Left forelimb (tissue), 1 donor: ENCODE measurements around the gene MARCHF10.

ENCODE experiments used
- DNase-seq: peaks from one replicate; pipeline ENCODE4 v3.0.0-alpha.2; 2018; ENCODE audit warnings: low spot score

MARCHF10 gene

DNA sequence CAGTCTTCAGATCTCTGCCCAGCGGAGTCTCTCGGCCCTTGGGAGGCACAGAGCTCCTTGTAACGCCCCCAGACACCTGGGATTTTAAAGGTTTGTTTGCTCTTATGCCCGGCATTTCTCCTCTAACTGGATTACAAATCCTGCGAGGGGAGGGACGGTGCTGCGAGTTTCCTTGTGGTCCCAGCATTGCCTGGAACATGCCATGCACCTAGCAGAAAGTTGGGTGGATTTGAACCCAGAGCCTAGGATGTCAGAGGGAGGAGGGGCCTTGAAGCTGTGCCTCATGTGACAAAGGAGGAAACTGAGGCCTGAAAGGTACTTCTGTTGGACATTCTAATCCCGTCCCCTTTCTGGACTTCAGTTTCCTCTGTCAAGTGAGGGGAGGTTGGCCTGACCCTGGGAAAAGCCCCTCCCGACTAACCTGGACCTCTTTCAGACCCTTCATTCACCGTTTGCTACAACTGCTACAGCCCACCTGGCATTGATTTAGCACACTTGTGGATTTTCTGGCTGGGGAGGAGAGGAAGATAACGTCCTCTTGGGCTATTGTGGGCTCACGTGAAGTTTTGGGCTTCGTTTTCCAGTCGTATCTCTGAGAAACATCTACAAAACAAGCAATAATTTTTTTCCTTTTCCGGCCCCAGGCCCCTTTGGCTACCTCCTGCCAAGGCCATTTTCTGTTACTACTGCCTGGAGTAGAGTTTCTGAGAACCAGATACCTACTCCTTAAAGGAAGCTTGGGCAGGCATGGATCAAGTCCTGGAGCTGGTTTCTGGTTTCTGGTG lies 149.8 kb downstream of the MARCHF10 start:
- no peak for DNase-seq

DNA sequence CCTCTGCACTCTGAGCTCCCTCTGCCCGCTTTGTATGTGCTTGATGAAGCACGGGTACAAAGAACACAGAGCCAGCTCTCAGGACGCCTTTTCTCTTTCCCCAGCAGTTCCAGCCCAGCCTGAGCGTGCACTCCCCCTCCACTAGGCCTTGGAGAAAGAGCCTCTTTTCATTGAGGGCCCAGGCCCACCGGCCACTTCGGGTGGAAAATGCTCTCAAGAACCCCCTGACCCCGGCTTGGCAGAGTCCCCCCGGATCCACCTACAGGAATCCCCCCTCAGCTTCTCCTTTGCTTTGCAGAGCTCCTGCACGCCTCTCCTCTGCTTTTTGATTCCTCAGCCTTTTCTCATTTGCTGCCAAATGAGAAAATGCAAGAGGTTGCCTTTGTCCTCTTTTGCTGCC lies 150.4 kb downstream of the MARCHF10 start:
- no peak for DNase-seq

DNA sequence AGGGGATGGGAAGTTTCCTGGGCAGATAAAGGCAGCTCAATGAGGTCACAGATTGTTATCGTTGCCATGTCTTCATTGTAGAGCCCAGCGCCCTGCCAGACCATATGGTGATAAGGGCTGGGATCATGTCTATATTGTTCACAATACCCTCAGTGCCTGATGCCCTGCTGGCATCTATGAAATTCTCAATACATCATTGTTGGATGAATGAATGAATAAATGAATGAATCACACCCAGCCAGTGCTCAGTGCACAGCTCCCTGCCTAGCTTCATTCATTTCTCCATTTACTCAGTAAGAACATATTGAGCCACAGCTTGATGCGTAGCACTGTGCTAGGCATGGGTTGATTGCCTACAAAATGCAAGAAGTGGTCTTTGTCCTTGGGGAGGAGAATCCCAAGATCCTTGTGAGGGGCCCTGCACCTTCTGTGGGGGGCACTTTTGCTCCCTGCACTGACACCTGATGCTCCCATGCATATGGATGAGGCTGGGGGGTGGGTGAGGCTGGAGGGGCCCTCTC lies 150.9 kb downstream of the MARCHF10 start:
- DNase-seq = no peak

DNA sequence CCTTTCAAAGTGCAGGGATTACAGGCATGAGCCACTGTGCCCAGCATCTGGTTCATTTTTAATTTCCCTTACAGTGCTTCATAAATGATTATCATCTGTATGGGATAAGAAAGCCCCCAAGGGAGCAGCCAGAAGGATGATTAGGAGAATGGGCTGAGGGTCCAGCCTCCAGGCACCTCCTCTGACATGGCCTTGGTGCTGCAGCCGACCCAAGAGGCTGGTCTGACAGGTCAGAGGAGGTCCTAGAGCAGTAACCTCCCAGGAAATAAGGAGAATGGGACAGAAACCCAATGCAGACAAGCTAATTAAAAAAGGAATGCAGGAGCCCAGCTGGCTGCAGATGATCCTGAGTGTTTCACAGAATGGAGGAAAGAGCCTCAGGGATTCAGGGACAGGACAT lies 151.7 kb downstream of the MARCHF10 start:
- DNase-seq = no peak

DNA sequence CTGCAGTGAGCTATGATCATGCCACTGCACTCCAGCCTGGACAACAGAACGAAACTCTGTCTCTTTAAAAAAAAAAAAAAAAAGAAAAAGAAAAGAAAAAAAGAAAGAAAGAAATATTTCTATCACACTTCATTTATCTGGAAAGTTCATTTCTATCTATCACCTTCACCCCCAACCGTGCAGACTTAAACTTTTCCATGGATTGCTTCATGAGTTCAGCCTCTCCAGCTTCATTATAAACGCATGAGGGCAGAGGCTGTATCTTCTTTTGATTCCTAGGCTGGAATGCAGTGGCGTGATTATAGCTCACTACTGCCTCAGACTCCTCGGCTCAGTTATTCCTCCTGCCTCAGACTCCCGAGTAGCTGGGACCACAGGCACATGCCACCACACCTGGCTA lies 152.5 kb downstream of the MARCHF10 start:
- DNase-seq = no peak

DNA sequence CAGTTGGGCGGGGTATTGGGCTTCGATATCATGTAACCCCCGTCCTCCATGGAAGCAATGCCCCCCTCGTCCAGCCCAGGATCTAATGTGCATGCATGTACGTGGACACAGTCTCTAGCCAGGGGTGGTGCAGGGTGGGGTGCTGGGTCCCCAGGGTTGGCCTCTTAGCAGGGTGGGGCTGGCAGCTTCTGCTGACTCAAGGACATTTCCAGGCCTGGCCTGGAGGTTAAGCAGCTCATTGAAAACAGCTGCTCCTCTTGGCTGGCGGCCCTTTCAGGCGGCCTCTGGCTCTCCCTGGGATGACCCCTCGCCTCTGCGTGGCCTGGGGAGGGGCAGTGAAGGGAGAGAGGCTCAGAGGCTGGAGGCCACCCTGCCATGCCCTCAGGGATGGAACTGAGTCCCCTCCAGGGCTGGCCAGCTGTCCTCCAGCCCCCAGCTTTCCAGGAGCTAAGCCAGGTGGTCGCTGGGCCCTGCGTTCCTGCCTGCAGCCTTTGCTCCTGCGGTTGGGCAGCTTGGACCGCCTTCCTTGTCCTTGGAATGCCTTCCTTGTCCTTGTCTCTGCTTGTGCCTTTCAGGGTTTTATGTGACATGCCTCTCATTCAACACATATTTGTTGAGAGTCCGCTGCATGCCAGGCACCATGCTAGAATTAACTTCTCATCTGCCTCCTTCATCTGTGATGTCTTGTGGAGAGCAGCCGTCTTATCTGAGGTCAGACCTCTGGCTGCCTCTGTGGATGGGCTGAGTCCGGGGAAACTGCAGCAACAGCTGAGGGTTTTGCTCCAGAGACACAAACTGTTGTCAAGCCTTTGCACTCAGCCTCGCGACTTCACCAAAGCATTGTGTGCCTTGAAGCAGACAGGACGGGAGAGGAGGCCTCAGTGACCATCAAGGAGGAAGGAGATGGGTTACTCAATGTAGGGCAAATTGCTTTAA lies 154.0 kb downstream of the MARCHF10 start:
- peak; percentile 81 for DNase-seq

DNA sequence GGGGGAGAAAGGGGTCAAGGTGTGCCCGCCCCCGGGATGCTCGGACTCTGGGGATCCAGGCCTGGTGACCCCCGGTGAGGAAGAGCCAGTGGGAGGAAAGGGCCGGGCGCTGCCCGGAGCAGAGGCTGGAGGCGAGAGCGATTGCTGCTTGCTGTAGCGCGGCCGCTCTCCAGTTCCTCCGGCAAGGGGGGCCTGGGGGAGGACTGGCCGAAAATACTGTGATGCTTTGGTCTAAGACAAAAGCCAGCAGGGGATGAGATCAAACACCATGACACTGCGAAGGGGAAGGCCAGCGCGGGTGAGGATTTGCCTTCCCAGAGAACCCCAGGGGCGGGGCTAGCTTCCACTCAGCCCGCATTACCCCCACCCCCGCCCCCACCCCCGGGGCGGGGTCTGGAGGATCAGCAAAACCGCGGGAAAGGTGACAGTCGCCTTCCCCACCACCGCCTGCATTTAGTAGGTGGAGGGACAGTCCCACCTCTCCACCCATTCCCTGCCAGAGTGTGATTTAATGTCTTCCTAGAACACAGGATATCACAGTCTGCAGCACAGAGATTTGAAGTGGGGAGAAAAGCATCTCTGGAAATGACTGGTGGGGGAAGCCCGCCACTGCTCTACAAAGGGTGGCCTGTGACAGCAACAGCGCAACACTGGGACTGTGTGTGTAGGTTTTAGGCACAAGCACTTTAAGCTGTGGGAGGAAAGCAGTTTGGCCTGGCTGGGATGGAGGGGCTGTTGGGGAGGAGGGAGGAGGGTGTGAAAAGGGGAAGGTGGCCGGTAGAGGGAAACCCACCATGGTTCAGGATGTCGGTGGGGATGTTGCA lies 154.9 kb downstream of the MARCHF10 start:
- DNase-seq = peak; percentile 81

DNA sequence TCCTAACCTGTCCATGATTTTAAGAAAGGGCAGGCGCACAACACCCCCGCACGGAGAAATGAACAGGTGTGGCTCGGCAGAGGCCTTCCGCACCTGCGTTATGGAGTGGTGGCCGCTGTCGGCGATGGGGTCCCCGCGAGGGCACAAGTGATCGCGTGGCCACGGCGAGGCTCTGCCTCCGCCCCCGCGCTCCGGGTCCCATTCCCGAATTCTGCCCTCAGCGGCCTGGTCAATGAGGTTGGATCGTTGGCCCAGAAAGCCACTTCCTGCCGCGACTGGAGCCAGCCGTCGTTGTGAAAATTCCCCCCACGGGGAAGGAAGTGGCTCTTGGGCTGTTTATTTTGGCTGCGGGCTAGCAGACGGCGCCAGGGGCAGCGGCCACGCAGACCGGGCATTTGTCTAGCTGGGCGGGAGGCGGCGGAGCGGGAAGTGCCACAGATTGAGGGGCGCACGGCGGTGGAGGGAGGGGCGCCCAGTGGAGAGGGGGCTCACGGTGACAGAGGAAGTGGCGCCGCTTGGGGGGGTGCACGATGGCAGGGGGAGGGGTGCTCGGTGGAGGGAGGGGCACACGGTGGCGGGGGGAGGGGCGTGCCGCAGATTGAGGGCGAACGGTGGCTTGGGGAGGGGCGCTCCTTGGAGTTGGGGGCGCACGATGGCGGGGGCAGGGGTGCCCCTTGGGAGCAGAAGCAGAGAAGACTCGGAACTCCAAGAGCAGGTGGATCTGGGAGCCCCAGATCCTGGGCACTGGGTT lies 155.7 kb downstream of the MARCHF10 start:
- no peak for DNase-seq
